Upper lobe of left lung (tissue), 4 donors: ENCODE measurements around the gene NPTN.

Source experiments
- EP300 ChIP-seq, 4 donors: sonication (generic); formaldehyde crosslinking; IDR thresholded peaks; one replicate each; pipeline ENCODE4 v1.5.1; 2017; ENCODE audit warnings: antibody characterized with exemption in 4 of 4, control low read depth in 2 of 4
- POLR2AphosphoS5 ChIP-seq, 2 donors: sonication (generic); formaldehyde crosslinking; IDR thresholded peaks; one replicate each; pipeline ENCODE4 v1.5.1; 2017; ENCODE audit warnings: antibody characterized with exemption in 2 of 2

GRCh38 chr15:73624530-73624929 lies 8.7 kb downstream of the NPTN start:
- TF ChIP-seq EP300 (IDR thresholded peaks at IDR 0.05) (no peak), POLR2AphosphoS5 (IDR thresholded peaks at IDR 0.05) (no peak)
